SU-DHL-6 (cell line): ENCODE results near the gene EIF2S1.

Experiments used
- CTCF ChIP-seq: fragments of 200-600 bp; sonication (generic); IDR thresholded peaks from one replicate; pipeline ENCODE4 v1.5.1; 2017; ENCODE audit warnings: antibody characterized with exemption, mild to moderate bottlenecking, low read length, moderate library complexity; ENCODE audit not compliant: insufficient read depth, poor library complexity, severe bottlenecking
- EZH2phosphoT487 ChIP-seq: fragments of 200-600 bp; sonication (generic), shearing (Covaris generic); conservative IDR thresholded peaks from 2 replicates; pipeline ENCODE4 v1.6.1; 2018; ENCODE audit warnings: mild to moderate bottlenecking, antibody characterized with exemption, low read length, moderate library complexity, mixed read lengths

DNA sequence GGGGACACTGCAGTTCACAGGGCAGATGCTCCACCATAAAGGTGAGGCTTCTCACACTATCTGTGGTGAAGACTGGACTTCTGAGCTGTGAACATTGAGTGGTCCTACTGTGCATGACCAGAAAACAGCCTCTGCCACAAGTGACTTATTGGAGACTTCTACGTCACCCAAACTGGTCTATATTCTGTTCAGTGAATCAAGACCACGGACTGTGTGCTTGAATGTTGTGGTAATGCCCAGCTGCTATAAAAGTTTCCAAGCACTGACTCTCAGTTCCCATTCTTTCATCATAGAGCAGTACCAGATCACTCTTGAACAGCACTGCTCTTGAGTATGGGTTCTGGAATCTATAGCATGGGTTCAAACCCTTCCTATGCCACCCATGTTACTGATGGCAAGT lies 56.7 kb downstream of the EIF2S1 start:
- no peak for TF ChIP-seq CTCF
- no peak for TF ChIP-seq EZH2phosphoT487
